NCI-H2196 (cell line): ENCODE measurements around the gene CASP1.

Experiments used
- DNase-seq: peaks from one replicate; lab custom pipeline; 2025; ENCODE audit not compliant: unreplicated experiment; lab: John Stamatoyannopoulos, UW

The CASP1 gene

DNA sequence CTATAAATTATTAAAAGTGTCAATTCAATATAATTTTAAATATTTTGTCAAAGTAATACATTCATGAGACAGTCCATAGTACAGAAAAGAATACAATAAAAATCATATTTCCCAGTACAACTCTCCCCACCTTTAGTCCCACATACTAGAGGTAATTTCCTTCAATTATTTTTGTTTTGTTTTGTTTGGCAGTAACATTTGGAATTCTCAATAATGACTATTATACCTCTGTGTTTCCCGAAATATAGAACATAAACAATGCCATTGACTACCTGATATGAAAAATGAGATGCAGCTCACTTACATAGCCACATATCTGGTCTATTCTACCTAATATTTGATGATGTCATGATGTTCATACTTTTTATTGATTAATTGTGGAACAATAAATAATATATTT, 42.2 kb downstream of the CASP1 start:
- no peak for DNase-seq

DNA sequence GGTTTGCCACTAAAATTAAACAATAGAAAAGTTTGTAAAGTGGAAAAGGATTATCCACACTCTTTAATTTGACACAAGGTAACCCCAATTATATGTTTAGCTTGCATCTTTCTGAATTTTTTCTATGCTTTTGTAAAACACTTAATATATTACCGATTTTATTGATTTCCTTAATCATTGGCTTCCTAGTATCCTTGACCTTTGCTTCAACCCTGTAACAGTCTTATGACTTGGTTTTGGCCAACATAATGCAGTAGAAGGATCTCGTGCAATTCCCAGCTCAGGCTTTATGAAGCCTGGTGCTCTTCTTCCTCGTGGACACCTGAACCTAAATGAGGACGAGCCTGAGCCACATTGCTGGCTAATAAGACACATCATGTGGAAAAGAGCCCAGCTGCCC, 43.0 kb downstream of the CASP1 start:
- DNase-seq = no peak

DNA sequence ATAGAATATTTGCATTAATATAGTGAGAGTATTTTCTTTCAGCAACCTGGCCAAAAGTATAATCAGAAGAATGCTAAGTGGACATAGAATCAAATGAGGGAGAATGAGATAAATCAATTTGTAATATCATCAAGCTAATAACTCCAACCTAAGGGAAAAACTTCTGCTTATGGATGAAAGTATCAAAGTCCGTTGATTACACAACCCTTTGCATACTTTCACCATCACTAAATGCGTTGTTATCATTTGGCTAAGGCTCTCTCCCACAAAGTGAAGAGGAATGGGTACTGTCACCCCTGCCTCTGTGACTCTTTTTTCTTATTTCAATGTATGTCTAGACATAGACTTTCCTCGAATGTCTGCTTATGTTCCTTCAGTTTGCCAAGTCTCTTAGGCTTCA, 50.1 kb downstream of the CASP1 start:
- no peak for DNase-seq

DNA sequence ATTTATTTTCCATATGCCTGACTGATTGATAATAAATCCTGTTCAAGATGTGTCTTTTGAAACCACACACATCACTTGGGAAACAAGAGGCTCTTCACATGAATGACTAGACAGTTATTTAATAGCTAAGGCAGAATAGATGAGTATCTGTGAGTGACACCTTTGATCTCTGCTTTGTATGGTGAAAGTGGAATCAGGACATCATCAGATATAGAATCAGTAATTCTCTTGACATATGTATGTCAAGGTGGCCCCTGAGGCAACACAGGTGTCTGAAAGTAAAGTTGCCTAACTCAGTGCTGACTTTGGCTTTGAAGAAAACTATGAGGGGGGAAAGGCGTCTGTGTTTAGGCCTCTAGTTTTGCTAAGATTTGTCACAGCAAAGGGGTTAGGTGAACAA, 55.1 kb downstream of the CASP1 start:
- DNase-seq = no peak
